ENCODE data around the gene TMEM52B. TPM values are rescaled to one million over a fixed set of nuclear protein-coding genes. Genes with fewer than 3 reads are reported as not detected.

The TMEM52B gene
- under 0.01 TPM in 1 of 2 replicates, not detected in the other for total RNA-seq

DNA sequence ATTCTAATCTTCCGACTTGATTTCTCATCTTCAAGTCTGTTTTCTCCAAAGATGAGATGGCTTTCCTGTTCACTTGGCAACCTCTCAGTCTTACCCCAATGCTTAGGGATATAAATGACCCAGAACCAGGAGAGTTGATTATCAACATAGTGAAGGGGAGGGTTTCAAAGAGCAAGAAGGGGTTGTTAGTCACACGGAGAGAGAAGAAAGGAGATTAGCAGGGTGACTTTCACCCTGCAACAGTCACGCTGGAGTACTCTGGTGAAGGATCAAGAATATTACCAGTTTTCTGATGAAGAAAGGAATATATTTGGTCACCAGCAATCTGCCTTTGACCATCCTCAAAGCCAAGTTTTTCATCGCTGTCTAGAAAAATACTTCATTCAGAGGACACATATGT, at the start of gene TMEM52B:
Gene TMEM52B (plus strand): TSS at position 212 of the 400 bp plus-strand sequence. CDS start 543 bp downstream, outside the sequence.

DNA sequence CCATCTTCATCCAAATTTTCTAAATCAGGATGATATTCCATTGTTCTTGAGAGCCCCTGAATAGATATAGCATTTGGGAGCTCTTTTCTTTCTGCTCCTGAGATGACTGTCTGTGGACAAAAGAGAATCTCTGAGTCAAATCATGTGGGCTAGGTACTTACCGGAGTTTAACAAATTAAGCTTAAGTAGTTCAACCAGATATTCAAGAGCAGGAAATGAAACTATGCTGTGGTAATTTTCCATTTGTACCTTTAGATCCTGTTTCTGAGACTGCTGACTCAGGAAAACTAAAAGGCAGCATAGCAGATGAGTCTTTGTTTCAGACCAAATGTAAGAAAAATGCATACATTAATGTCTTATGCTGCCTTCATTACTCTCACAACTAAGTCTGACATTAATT, 48.8 kb upstream of the TMEM52B start, which contains the start of gene CLEC7A:
Gene CLEC7A (minus strand): TSS at position 158 of the 400 bp plus-strand sequence. CDS start 117 bp downstream, at position 41.

GRCh38 chr12:10171973-10172728, 6.7 kb upstream of the TMEM52B start, which contains the start of gene OLR1:
OLR1 (minus strand) TSS chr12:10172132; CDS start chr12:10172077, 55 bp downstream.

DNA sequence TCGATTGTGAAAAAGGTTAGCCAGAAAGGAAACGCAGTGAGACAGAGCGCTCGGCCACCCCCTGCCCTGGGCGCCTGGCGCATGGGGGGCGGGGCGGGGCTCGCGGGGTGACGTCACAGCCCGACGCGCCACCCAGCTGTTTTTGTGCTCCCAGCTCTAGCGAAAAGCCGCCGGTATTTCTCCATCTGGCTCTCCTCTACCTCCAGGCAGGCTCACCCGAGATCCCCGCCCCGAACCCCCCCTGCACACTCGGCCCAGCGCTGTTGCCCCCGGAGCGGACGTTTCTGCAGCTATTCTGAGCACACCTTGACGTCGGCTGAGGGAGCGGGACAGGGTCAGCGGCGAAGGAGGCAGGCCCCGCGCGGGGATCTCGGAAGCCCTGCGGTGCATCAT, 33.9 kb downstream of the TMEM52B start, which contains the start of gene GABARAPL1:
Gene GABARAPL1 (plus strand): TSS at position 139 of the 393 bp plus-strand sequence. CDS start 253 bp downstream, at position 392.

Other genes with a start within 250 kb of the TMEM52B start
- gene CLEC2A, start 246.7 kb upstream of the TMEM52B start, total RNA-seq = not detected in 2 replicates
- gene CLEC12A, start 207.6 kb upstream of the TMEM52B start, total RNA-seq = not detected in 2 replicates
- not detected in 2 replicates for gene CLEC1B, start 179.9 kb upstream of the TMEM52B start, total RNA-seq
- gene CLEC12B, start 168.4 kb upstream of the TMEM52B start, total RNA-seq = not detected in 2 replicates
- gene CLEC9A, start 148.3 kb upstream of the TMEM52B start, total RNA-seq = 0.30 TPM in 1 of 2 replicates, not detected in the other
- gene CLEC1A, start 80.0 kb upstream of the TMEM52B start, total RNA-seq = not detected in 2 replicates
- not detected in 2 replicates for gene CLEC7A, start 48.8 kb upstream of the TMEM52B start, total RNA-seq
- gene OLR1, start 6.9 kb upstream of the TMEM52B start, total RNA-seq = 0.23 and 5.0 TPM in 2 replicates
- 49.0 and 79.3 TPM in 2 replicates for gene GABARAPL1, start 33.8 kb downstream of the TMEM52B start, total RNA-seq
- 0.14 and 0.30 TPM in 2 replicates for gene KLRD1, start 128.8 kb downstream of the TMEM52B start, total RNA-seq
- not detected in 2 replicates for gene KLRK1, start 211.0 kb downstream of the TMEM52B start, total RNA-seq
- gene KLRC4, start 230.7 kb downstream of the TMEM52B start, total RNA-seq = not detected in 2 replicates
- gene KLRC3, start 241.6 kb downstream of the TMEM52B start, total RNA-seq = not detected in 2 replicates

All from smooth muscle cell of the umbilical artery (primary cell).